ENCODE data around the gene ZNF845. TPM values are rescaled to one million over a fixed set of nuclear protein-coding genes. Genes with fewer than 3 reads are reported as not detected.
"Not testable (repeated sequence)": the region's sequence is repeated elsewhere in the genome, so short reads cannot be mapped to it uniquely, and the experiment has no call there.

ZNF845 gene
- 3.3 TPM for polyA plus RNA-seq (2013, experiment 1 of 2; ENCODE audit: insufficient read length)
- 3.9 TPM for polyA plus RNA-seq (2013, experiment 2 of 2; ENCODE audit: insufficient read length)

GRCh38 chr19:53333463-53334449, at the start of gene ZNF845:
ZNF845 (plus strand) TSS chr19:53333749; CDS start chr19:53341308, 7,559 bp downstream.
- peak; percentile 92 for DNase-seq

GRCh38 chr19:53285087-53285486, 48.5 kb upstream of the ZNF845 start:
- no peak for DNase-seq

- DNase-seq, result no peak
Measured at GRCh38 chr19:53290758-53291549, 42.6 kb upstream of the ZNF845 start.

GRCh38 chr19:53294786-53295441, 38.6 kb upstream of the ZNF845 start:
- no peak for DNase-seq

- DNase-seq, result not testable (repeated sequence)
Measured at GRCh38 chr19:53301341-53301740, 32.2 kb upstream of the ZNF845 start.

- no peak for DNase-seq
Measured at GRCh38 chr19:53308339-53308811, 25.2 kb upstream of the ZNF845 start.

GRCh38 chr19:53311044-53311443, 22.5 kb upstream of the ZNF845 start:
- DNase-seq, result no peak

GRCh38 chr19:53311897-53312296, 21.7 kb upstream of the ZNF845 start:
- no peak for DNase-seq

GRCh38 chr19:53328967-53329366, 4.6 kb upstream of the ZNF845 start:
- peak; percentile 37 for DNase-seq

- no peak for DNase-seq
Measured at GRCh38 chr19:53332484-53332883, 1.1 kb upstream of the ZNF845 start.

- no peak for DNase-seq
Measured at GRCh38 chr19:53333066-53333462, 485 bp upstream of the ZNF845 start.

GRCh38 chr19:53344403-53344802, 10.9 kb downstream of the ZNF845 start:
- DNase-seq, result not testable (repeated sequence)

- DNase-seq, result no peak
Measured at GRCh38 chr19:53355739-53356138, 22.2 kb downstream of the ZNF845 start.

GRCh38 chr19:53357821-53358581, 24.5 kb downstream of the ZNF845 start:
- no peak for DNase-seq

- not testable (repeated sequence) for DNase-seq
Measured at GRCh38 chr19:53360056-53360455, 26.5 kb downstream of the ZNF845 start.

- DNase-seq, result peak; percentile 80
Measured at GRCh38 chr19:53365134-53365898, 31.8 kb downstream of the ZNF845 start, which contains the start of gene ZNF525. ZNF525 (plus strand) TSS chr19:53365705; CDS start chr19:53372282, 6,577 bp downstream.

GRCh38 chr19:53365899-53366493, 32.4 kb downstream of the ZNF845 start:
- DNase-seq, result peak; percentile 26

GRCh38 chr19:53372196-53372595, 38.6 kb downstream of the ZNF845 start:
- DNase-seq, result no peak

- DNase-seq, result no peak
Measured at GRCh38 chr19:53374288-53374687, 40.7 kb downstream of the ZNF845 start.

- no peak for DNase-seq
Measured at GRCh38 chr19:53374743-53375142, 41.2 kb downstream of the ZNF845 start.
